Loucy (cell line): ENCODE data around the gene COL5A1.
A peak's percentile ranks its signal among the peaks of the same experiment; 100 is the strongest.

Experiments
- H2AFZ ChIP-seq: fragments of 200-600 bp; sonication (generic); 2 replicates; pipeline ENCODE4 v1.6.0; 2016; ENCODE audit warnings: antibody characterized with exemption, mild to moderate bottlenecking, low read length, moderate library complexity
- H3F3A ChIP-seq: fragments of 200-600 bp; 2 replicates; pipeline ENCODE4 v1.6.0; 2016; ENCODE audit warnings: antibody characterized with exemption, low read depth, mild to moderate bottlenecking
- H3K27me3 ChIP-seq: fragments of 200-600 bp; sonication (generic); 2 replicates; pipeline ENCODE4 v1.6.1; 2014; ENCODE audit warnings: low read length, mild to moderate bottlenecking; ENCODE audit not compliant: insufficient read depth, poor library complexity, severe bottlenecking
- H3K36me3 ChIP-seq: fragments of 200-600 bp; sonication (generic); 2 replicates; pipeline ENCODE4 v1.6.1; 2016; ENCODE audit warnings: low read length; ENCODE audit not compliant: insufficient read depth
- H3K4me1 ChIP-seq: fragments of 200-600 bp; sonication (generic); 2 replicates; pipeline ENCODE4 v1.5.1; 2014; ENCODE audit warnings: low read length, mild to moderate bottlenecking; ENCODE audit not compliant: insufficient read depth, poor library complexity, severe bottlenecking
- H3K4me2 ChIP-seq: fragments of 200-600 bp; sonication (generic); 2 replicates; pipeline ENCODE4 v1.6.0; 2014; ENCODE audit warnings: antibody characterized with exemption, low read length, low read depth, mild to moderate bottlenecking; ENCODE audit not compliant: poor library complexity, severe bottlenecking
- H3K4me3 ChIP-seq: fragments of 200-600 bp; sonication (generic); 2 replicates; pipeline ENCODE4 v1.5.1; 2014; ENCODE audit warnings: low read length, mild to moderate bottlenecking, mixed read lengths; ENCODE audit not compliant: poor library complexity, severe bottlenecking
- H3K79me2 ChIP-seq: fragments of 200-600 bp; sonication (generic); 2 replicates; pipeline ENCODE4 v1.6.1; 2014; ENCODE audit warnings: low read length; ENCODE audit not compliant: insufficient read depth
- H3K9ac ChIP-seq: fragments of 200-600 bp; sonication (generic); 2 replicates; pipeline ENCODE4 v1.6.0; 2014; ENCODE audit warnings: mild to moderate bottlenecking, low read depth, low read length, moderate library complexity; ENCODE audit not compliant: poor library complexity, severe bottlenecking
- H3K9me2 ChIP-seq: fragments of 200-600 bp; sonication (generic); replicated peaks from 2 replicates; pipeline ENCODE4 v1.6.1; 2016; ENCODE audit warnings: low read depth, low read length, mixed read lengths
- H3K9me3 ChIP-seq: fragments of 200-600 bp; sonication (generic); 2 replicates; pipeline ENCODE4 v1.6.1; 2014; ENCODE audit warnings: mild to moderate bottlenecking, antibody characterized with exemption, low read length, low read depth; ENCODE audit not compliant: insufficient read depth
- H4K20me1 ChIP-seq: fragments of 200-600 bp; sonication (generic); 2 replicates; pipeline ENCODE4 v1.6.0; 2014; ENCODE audit warnings: antibody characterized with exemption, low read length, mild to moderate bottlenecking; ENCODE audit not compliant: insufficient read depth, poor library complexity, severe bottlenecking
- EZH2phosphoT487 ChIP-seq: fragments of 200-600 bp; IDR thresholded peaks from 2 replicates; pipeline ENCODE4 v1.6.1; 2018; ENCODE audit warnings: antibody characterized with exemption, mild to moderate bottlenecking, moderate library complexity, borderline replicate concordance
- TF ChIP-seq, protein P1 (sequence below): fragments of 200-600 bp; sonication (generic); conservative IDR thresholded peaks from 2 replicates; pipeline ENCODE4 v1.5.1; 2014; ENCODE audit warnings: mild to moderate bottlenecking, antibody characterized with exemption, low read length

COL5A1 gene

GRCh38 chr9:134699343-134699740, 57.7 kb downstream of the COL5A1 start:
- Histone ChIP-seq H4K20me1 (no peaks in the 10 kb centered on the region), H3K36me3 (no peaks in the 10 kb centered on the region; the same call in 1 of the 2 replicates), H3K27me3 (no peaks in the 10 kb centered on the region), H3K79me2 (no peaks in the 10 kb centered on the region), H3K4me2 (no peak overlapping the region), H3K9me3 (no peaks in the 10 kb centered on the region), H3K4me1 (peaks cover 30% of the 10 kb centered on the region), H3K4me3 (no peak overlapping the region), H2AFZ (no peak overlapping the region), H3K9me2 (no peaks in the 10 kb centered on the region), H3K9ac (no peak overlapping the region), H3F3A (no peaks in the 10 kb centered on the region)
- TF ChIP-seq, protein P1, sequence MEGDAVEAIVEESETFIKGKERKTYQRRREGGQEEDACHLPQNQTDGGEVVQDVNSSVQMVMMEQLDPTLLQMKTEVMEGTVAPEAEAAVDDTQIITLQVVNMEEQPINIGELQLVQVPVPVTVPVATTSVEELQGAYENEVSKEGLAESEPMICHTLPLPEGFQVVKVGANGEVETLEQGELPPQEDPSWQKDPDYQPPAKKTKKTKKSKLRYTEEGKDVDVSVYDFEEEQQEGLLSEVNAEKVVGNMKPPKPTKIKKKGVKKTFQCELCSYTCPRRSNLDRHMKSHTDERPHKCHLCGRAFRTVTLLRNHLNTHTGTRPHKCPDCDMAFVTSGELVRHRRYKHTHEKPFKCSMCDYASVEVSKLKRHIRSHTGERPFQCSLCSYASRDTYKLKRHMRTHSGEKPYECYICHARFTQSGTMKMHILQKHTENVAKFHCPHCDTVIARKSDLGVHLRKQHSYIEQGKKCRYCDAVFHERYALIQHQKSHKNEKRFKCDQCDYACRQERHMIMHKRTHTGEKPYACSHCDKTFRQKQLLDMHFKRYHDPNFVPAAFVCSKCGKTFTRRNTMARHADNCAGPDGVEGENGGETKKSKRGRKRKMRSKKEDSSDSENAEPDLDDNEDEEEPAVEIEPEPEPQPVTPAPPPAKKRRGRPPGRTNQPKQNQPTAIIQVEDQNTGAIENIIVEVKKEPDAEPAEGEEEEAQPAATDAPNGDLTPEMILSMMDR = no peak
- no peak for TF ChIP-seq EZH2phosphoT487

GRCh38 chr9:134700636-134701350, 59.2 kb downstream of the COL5A1 start:
- no peaks in the 10 kb centered on the region for H3K27me3 ChIP-seq

DNA sequence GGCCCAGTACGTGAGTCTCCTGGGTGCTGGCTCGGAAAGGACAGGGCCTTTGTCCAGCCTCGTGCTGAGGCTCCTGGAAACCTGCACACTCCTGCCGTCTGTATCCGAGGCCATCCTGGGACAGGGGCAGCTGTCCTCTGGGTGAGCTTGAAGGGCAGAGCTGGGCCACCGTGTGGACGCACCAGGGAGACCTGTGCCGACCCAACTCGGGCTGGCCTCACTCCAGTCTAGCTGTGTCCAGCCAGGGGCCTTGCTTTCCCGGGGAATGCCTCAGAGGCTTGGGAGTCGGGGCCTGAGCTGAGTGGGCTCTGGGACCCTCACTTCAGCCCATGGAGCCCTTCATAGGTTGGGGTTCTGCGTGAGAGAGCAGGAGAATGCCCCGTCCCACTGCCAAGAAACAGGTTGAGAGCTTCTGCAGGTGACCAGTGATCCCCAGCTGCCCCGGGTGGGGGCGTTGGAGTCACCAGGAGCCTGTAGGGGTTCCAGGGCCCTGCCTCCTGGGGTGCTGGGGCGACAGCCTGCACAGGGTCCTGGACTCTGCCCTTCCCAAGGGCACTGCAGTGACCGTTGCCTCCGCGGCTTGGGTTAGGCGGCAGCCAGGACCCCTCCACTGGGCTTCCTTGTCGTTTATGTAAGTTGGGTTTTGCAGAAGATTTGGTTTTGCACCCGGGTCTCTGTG, 60.1 kb downstream of the COL5A1 start:
- Histone ChIP-seq H3K9me3 (no peaks in the 10 kb centered on the region), H3K4me3 (no peak overlapping the region), H2AFZ (no peak overlapping the region), H3K79me2 (no peaks in the 10 kb centered on the region), H3K27me3 (no peaks in the 10 kb centered on the region), H3K4me1 (peaks cover 31% of the 10 kb centered on the region), H3K9ac (peak overlapping the region; percentile 62), H3K9me2 (no peaks in the 10 kb centered on the region), H3F3A (no peaks in the 10 kb centered on the region), H3K4me2 (peak overlapping the region; percentile 31), H4K20me1 (no peaks in the 10 kb centered on the region), H3K36me3 (no peaks in the 10 kb centered on the region; the same call in 1 of the 2 replicates)
- TF ChIP-seq EZH2phosphoT487 = no peak
- TF ChIP-seq, protein P1 = no peak

More at GRCh38 chr9:134700636-134701350, 59.2 kb downstream of the COL5A1 start:
- H3K9ac ChIP-seq = peak overlapping the region; percentile 62
- H3K4me3 ChIP-seq = no peak overlapping the region
- H2AFZ ChIP-seq = no peak overlapping the region
- H3K4me1 ChIP-seq = peaks cover 27% of the 10 kb centered on the region
- H3K4me2 ChIP-seq = peak overlapping the region; percentile 31
- no peaks in the 10 kb centered on the region for H3F3A ChIP-seq
- no peaks in the 10 kb centered on the region for H4K20me1 ChIP-seq
- H3K36me3 ChIP-seq = no peaks in the 10 kb centered on the region; the same call in 1 of the 2 replicates
- TF ChIP-seq, protein P1 = no peak
- no peak for TF ChIP-seq EZH2phosphoT487
- no peaks in the 10 kb centered on the region for H3K9me2 ChIP-seq
- no peaks in the 10 kb centered on the region for H3K9me3 ChIP-seq
- H3K79me2 ChIP-seq = no peaks in the 10 kb centered on the region
